HEK293 (cell line): ENCODE measurements around the gene LCN6.

Source experiments
- EGR2 ChIP-seq: fragments of 450-650 bp; formaldehyde crosslinking; IDR thresholded peaks from 2 replicates; pipeline ENCODE4 v1.5.1; 2016; ENCODE audit warnings: low read depth, missing biosample characterization, missing genetic modification characterization
- KLF10 ChIP-seq: fragments of 450-650 bp; IDR thresholded peaks from 2 replicates; pipeline ENCODE4 v1.5.1; 2018; ENCODE audit warnings: missing biosample characterization, mild to moderate bottlenecking, missing genetic modification characterization
- KLF16 ChIP-seq: fragments of 450-650 bp; formaldehyde crosslinking; IDR thresholded peaks from 2 replicates; pipeline ENCODE4 v1.5.1; 2017; ENCODE audit warnings: missing biosample characterization, missing genetic modification characterization
- MYNN ChIP-seq: fragments of 450-650 bp; formaldehyde crosslinking; IDR thresholded peaks from 2 replicates; pipeline ENCODE4 v1.5.1; 2016; ENCODE audit warnings: missing biosample characterization, missing genetic modification characterization, borderline replicate concordance
- OVOL3 ChIP-seq: fragments of 450-650 bp; formaldehyde crosslinking; IDR thresholded peaks from 2 replicates; pipeline ENCODE4 v1.5.1; 2016; ENCODE audit warnings: missing biosample characterization, missing genetic modification characterization
- REPIN1 ChIP-seq: fragments of 450-650 bp; formaldehyde crosslinking; IDR thresholded peaks from 2 replicates; pipeline ENCODE4 v1.5.1; 2017; ENCODE audit warnings: missing biosample characterization, missing genetic modification characterization, low read depth
- SALL2 ChIP-seq: fragments of 450-650 bp; formaldehyde crosslinking; IDR thresholded peaks from 2 replicates; pipeline ENCODE4 v1.5.0; 2017; ENCODE audit warnings: missing biosample characterization, mild to moderate bottlenecking, missing genetic modification characterization, borderline replicate concordance
- TCF7L2 ChIP-seq: IDR thresholded peaks from 2 replicates; pipeline ENCODE4 v1.6.1; 2011; ENCODE audit warnings: low read depth, mild to moderate bottlenecking, inconsistent platforms, low read length, moderate library complexity, borderline replicate concordance
- WT1 ChIP-seq: fragments of 450-650 bp; formaldehyde crosslinking; IDR thresholded peaks from 2 replicates; pipeline ENCODE4 v1.5.1; 2016; ENCODE audit warnings: missing biosample characterization, missing genetic modification characterization
- YY1 ChIP-seq: fragments of 450-650 bp; formaldehyde crosslinking; IDR thresholded peaks from 2 replicates; pipeline ENCODE4 v1.5.1; 2018; ENCODE audit warnings: missing biosample characterization, missing genetic modification characterization
- ZEB2 ChIP-seq: fragments of 450-650 bp; formaldehyde crosslinking; IDR thresholded peaks from 2 replicates; pipeline ENCODE4 v1.5.1; 2016; ENCODE audit warnings: missing biosample characterization, missing genetic modification characterization
- ZNF133 ChIP-seq: fragments of 450-650 bp; formaldehyde crosslinking; IDR thresholded peaks from 2 replicates; pipeline ENCODE4 v1.5.1; 2016; ENCODE audit warnings: missing biosample characterization, missing genetic modification characterization
- ZNF184 ChIP-seq: fragments of 450-650 bp; IDR thresholded peaks from 2 replicates; pipeline ENCODE4 v1.5.1; 2018; ENCODE audit warnings: missing biosample characterization, mild to moderate bottlenecking, missing genetic modification characterization
- ZNF2 ChIP-seq: fragments of 450-650 bp; formaldehyde crosslinking; IDR thresholded peaks from 2 replicates; pipeline ENCODE4 v1.5.1; 2016; ENCODE audit warnings: missing biosample characterization, missing genetic modification characterization
- ZNF274 ChIP-seq, 2 experiments: fragments of 200-500 bp in 1 of 2; fragments of 450-650 bp in 1 of 2; sonication (Bioruptor generic) in 1 of 2; formaldehyde crosslinking in 1 of 2; IDR thresholded peaks; 2 replicates each; pipeline versions ENCODE4 v1.5.1 to v1.6.1; 2014 to 2016; ENCODE audit warnings: borderline replicate concordance in 1 of 2, inconsistent platforms in 1 of 2, low read length in 1 of 2, missing biosample characterization in 1 of 2, missing genetic modification characterization in 1 of 2
- ZNF350 ChIP-seq: fragments of 450-650 bp; formaldehyde crosslinking; IDR thresholded peaks from 2 replicates; pipeline ENCODE4 v1.5.0; 2017; ENCODE audit warnings: missing biosample characterization, mild to moderate bottlenecking, missing genetic modification characterization
- ZNF48 ChIP-seq: fragments of 450-650 bp; formaldehyde crosslinking; IDR thresholded peaks from 2 replicates; pipeline ENCODE4 v1.5.1; 2016; ENCODE audit warnings: missing biosample characterization, missing genetic modification characterization
- ZNF529 ChIP-seq: fragments of 450-650 bp; formaldehyde crosslinking; IDR thresholded peaks from 2 replicates; pipeline ENCODE4 v1.5.1; 2017; ENCODE audit warnings: missing genetic modification characterization, missing biosample characterization; ENCODE audit not compliant: insufficient replicate concordance
- ZNF544 ChIP-seq: fragments of 450-650 bp; formaldehyde crosslinking; IDR thresholded peaks from 2 replicates; pipeline ENCODE4 v1.5.0; 2017; ENCODE audit warnings: missing biosample characterization, missing genetic modification characterization
- ZNF600 ChIP-seq: fragments of 450-650 bp; formaldehyde crosslinking; IDR thresholded peaks from 2 replicates; pipeline ENCODE4 v1.5.1; 2016; ENCODE audit warnings: missing biosample characterization, missing genetic modification characterization
- ZNF624 ChIP-seq: fragments of 450-650 bp; formaldehyde crosslinking; IDR thresholded peaks from 2 replicates; pipeline ENCODE4 v1.5.1; 2017; ENCODE audit warnings: missing biosample characterization, missing genetic modification characterization
- ZNF626 ChIP-seq: fragments of 450-650 bp; sonication (Bioruptor Pico); formaldehyde crosslinking; IDR thresholded peaks from 2 replicates; pipeline ENCODE4 v1.5.1; 2018; ENCODE audit warnings: missing biosample characterization, missing genetic modification characterization, inconsistent platforms
- ZNF658 ChIP-seq: fragments of 450-650 bp; formaldehyde crosslinking; IDR thresholded peaks from 2 replicates; pipeline ENCODE4; 2016; ENCODE audit warnings: missing biosample characterization, missing genetic modification characterization
- ZNF777 ChIP-seq: fragments of 450-650 bp; formaldehyde crosslinking; IDR thresholded peaks from 2 replicates; pipeline ENCODE4 v1.5.1; 2017; ENCODE audit warnings: missing biosample characterization, missing genetic modification characterization, borderline replicate concordance
- ZSCAN16 ChIP-seq: fragments of 450-650 bp; formaldehyde crosslinking; IDR thresholded peaks from 2 replicates; pipeline ENCODE4 v1.5.1; 2016; ENCODE audit warnings: missing biosample characterization, missing genetic modification characterization
- ZSCAN30 ChIP-seq: fragments of 450-650 bp; IDR thresholded peaks from 2 replicates; pipeline ENCODE4 v1.5.1; 2018; ENCODE audit warnings: missing biosample characterization, mild to moderate bottlenecking, missing genetic modification characterization, moderate library complexity
- TF ChIP-seq, protein P1 (sequence below): fragments of 450-650 bp; formaldehyde crosslinking; IDR thresholded peaks from 2 replicates; pipeline ENCODE4 v1.5.1; 2017; ENCODE audit warnings: missing biosample characterization, missing genetic modification characterization
- TF ChIP-seq, protein P2 (sequence below): fragments of 450-650 bp; formaldehyde crosslinking; IDR thresholded peaks from 2 replicates; pipeline ENCODE4 v1.5.1; 2017; ENCODE audit warnings: missing biosample characterization, mild to moderate bottlenecking, missing genetic modification characterization, moderate library complexity
- TF ChIP-seq, protein P3 (sequence below): fragments of 450-650 bp; IDR thresholded peaks from 2 replicates; pipeline ENCODE4 v1.5.1; 2018; ENCODE audit warnings: missing biosample characterization, missing genetic modification characterization
- TF ChIP-seq, protein P4 (sequence below): fragments of 450-650 bp; formaldehyde crosslinking; conservative IDR thresholded peaks from 2 replicates; pipeline ENCODE4 v1.5.1; 2016; ENCODE audit warnings: low read depth, missing biosample characterization, missing genetic modification characterization

LCN6 gene

DNA sequence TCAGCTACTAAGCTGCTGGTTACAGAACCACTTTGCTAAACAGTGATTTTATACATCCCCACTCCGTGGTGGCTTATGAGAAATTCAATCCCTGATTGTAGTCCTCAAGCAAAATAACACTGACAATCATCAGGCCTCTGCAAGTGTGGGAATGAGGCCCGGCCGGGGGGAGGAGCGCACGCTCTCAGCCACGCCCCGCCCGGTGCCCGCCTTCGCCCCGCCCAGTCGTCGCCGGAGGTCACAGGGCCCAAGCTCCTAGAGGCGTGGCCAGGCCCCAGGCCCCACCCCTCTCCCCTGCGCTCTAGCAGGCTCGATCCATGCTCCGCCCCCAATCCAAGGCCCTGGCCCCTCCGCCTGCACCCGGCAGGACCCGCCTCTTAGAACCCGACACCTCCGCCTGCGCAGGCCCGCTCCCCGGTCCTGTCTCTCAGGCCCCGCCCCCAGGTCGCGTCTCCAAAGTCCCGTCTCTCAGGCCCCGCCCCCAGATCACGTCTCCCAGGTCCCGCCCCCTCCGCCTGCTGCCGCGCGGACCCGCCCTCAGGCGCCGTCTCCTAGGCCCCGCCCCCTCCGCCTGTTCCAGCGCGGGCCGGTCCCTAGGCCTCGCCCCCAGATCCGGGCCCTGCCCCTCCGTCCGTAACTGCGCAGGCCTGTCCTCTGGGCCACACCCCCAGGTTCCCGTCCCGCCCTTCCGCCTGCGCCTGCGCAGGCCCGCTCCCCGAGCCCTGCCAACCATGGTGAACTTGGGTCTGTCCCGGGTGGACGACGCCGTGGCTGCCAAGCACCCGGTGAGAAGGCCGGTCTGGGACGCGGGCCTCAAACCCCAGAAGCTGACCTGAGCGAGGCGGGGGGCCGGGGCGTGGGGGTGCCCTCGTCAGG lies 42.6 kb upstream of the LCN6 start, which contains the start of gene TMEM141 (continued):
- TF ChIP-seq ZEB2 (tag by site-specific recombination) (peak; percentile 62), ZNF184 (no peak), ZSCAN30 (tag by site-specific recombination) (0 out of 2 replicates have a peak, but pooled peaks have one; percentile 39), ZNF544 (tag by site-specific recombination) (no peak), SALL2 (tag by site-specific recombination) (no peak), MYNN (tag by site-specific recombination) (no peak), ZNF133 (tag by site-specific recombination) (no peak), ZSCAN16 (tag by site-specific recombination) (no peak), ZNF2 (tag by site-specific recombination) (0 out of 2 replicates have a peak, but pooled peaks have one; percentile 25), ZNF600 (tag by site-specific recombination) (peak; percentile 92), ZNF350 (tag by site-specific recombination) (no peak), REPIN1 (no peak), YY1 (no peak), ZNF624 (tag by site-specific recombination) (no peak), EGR2 (tag by site-specific recombination) (peak; percentile 63; the same call in 1 of the 2 replicates), KLF10 (tag by site-specific recombination) (peak; percentile 85; the same call in 1 of the 2 replicates), KLF16 (peak; percentile 24; the same call in 1 of the 2 replicates), ZNF529 (tag by site-specific recombination) (no peak), TCF7L2 (no peak), ZNF626 (tag by site-specific recombination) (no peak), WT1 (tag by site-specific recombination) (no peak), OVOL3 (no peak), ZNF777 (no peak), ZNF274 (IDR thresholded peaks at IDR 0.05; ENCODE audit: low read length) (no peak), ZNF274 (tag by site-specific recombination; IDR thresholded peaks at IDR 0.05; ENCODE audit: borderline replicate concordance) (no peak), ZNF658 (tag by site-specific recombination) (no peak), ZNF48 (tag by site-specific recombination) (no peak)
- TF ChIP-seq, protein P1, sequence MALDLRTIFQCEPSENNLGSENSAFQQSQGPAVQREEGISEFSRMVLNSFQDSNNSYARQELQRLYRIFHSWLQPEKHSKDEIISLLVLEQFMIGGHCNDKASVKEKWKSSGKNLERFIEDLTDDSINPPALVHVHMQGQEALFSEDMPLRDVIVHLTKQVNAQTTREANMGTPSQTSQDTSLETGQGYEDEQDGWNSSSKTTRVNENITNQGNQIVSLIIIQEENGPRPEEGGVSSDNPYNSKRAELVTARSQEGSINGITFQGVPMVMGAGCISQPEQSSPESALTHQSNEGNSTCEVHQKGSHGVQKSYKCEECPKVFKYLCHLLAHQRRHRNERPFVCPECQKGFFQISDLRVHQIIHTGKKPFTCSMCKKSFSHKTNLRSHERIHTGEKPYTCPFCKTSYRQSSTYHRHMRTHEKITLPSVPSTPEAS (tag by site-specific recombination): no peak
- TF ChIP-seq, protein P2, sequence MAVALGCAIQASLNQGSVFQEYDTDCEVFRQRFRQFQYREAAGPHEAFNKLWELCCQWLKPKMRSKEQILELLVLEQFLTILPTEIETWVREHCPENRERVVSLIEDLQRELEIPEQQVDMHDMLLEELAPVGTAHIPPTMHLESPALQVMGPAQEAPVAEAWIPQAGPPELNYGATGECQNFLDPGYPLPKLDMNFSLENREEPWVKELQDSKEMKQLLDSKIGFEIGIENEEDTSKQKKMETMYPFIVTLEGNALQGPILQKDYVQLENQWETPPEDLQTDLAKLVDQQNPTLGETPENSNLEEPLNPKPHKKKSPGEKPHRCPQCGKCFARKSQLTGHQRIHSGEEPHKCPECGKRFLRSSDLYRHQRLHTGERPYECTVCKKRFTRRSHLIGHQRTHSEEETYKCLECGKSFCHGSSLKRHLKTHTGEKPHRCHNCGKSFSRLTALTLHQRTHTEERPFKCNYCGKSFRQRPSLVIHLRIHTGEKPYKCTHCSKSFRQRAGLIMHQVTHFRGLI (tag by site-specific recombination): no peak
- TF ChIP-seq, protein P3, sequence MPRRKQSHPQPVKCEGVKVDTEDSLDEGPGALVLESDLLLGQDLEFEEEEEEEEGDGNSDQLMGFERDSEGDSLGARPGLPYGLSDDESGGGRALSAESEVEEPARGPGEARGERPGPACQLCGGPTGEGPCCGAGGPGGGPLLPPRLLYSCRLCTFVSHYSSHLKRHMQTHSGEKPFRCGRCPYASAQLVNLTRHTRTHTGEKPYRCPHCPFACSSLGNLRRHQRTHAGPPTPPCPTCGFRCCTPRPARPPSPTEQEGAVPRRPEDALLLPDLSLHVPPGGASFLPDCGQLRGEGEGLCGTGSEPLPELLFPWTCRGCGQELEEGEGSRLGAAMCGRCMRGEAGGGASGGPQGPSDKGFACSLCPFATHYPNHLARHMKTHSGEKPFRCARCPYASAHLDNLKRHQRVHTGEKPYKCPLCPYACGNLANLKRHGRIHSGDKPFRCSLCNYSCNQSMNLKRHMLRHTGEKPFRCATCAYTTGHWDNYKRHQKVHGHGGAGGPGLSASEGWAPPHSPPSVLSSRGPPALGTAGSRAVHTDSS: no peak
- TF ChIP-seq, protein P4, sequence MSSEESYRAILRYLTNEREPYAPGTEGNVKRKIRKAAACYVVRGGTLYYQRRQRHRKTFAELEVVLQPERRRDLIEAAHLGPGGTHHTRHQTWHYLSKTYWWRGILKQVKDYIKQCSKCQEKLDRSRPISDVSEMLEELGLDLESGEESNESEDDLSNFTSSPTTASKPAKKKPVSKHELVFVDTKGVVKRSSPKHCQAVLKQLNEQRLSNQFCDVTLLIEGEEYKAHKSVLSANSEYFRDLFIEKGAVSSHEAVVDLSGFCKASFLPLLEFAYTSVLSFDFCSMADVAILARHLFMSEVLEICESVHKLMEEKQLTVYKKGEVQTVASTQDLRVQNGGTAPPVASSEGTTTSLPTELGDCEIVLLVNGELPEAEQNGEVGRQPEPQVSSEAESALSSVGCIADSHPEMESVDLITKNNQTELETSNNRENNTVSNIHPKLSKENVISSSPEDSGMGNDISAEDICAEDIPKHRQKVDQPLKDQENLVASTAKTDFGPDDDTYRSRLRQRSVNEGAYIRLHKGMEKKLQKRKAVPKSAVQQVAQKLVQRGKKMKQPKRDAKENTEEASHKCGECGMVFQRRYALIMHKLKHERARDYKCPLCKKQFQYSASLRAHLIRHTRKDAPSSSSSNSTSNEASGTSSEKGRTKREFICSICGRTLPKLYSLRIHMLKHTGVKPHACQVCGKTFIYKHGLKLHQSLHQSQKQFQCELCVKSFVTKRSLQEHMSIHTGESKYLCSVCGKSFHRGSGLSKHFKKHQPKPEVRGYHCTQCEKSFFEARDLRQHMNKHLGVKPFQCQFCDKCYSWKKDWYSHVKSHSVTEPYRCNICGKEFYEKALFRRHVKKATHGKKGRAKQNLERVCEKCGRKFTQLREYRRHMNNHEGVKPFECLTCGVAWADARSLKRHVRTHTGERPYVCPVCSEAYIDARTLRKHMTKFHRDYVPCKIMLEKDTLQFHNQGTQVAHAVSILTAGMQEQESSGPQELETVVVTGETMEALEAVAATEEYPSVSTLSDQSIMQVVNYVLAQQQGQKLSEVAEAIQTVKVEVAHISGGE: no peak
